ENCODE measurements around the gene DOCK2. TPM values are rescaled to one million over a fixed set of nuclear protein-coding genes. Genes with fewer than 3 reads are reported as not detected.

Gene DOCK2
- total RNA-seq, 2 experiments from 2014 or later, result 318 to 320 TPM

GRCh38 chr5:169980418-169981053 is 343.5 kb downstream of the DOCK2 start, which contains the start of gene INSYN2B:
INSYN2B (minus strand) TSS chr5:169980495; CDS start chr5:169883898, 96,597 bp downstream.
- Mint-ChIP-seq H3K4me3 (no peak within 1 kb of the TSS), H3K27me3 (ENCODE audit: low read depth) (no peaks in the 10 kb centered on the region), H3K36me3 (ENCODE audit: low read depth) (peaks cover 31% of the 10 kb centered on the region), H3K4me1 (ENCODE audit: low read depth) (peaks cover 8% of the 10 kb centered on the region), H3K27ac (no peak within 1 kb of the TSS), H3K9me3 (ENCODE audit: insufficient read depth) (no peaks in the 10 kb centered on the region)
- no peak for DNase-seq
- no peak for ATAC-seq
- ChIA-PET POLR2A (no interaction called here), CTCF (no interaction called here)

DNA sequence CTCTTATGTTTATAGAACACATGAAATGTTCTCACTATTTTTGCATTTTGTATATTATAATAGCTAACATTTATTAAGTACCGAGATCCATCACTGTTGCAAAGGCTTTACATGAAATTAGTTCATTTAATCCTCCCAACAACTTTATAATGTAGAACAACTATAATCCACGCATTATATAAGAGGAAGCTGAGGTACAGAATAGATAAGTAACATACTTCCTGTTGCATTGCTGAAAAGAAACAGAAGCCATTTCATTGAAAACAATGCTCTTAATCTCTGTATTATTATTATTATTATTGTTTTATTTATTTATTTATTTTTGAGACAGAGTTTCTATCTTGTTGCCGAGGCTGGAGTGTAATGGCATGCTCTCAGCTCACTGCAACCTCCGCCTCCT is 351.1 kb downstream of the DOCK2 start:
- H3K4me1 Mint-ChIP-seq (ENCODE audit: low read depth), result peaks cover under 1% of the 10 kb centered on the region
- no peak for ATAC-seq
- no peak overlapping the region for H3K27ac Mint-ChIP-seq
- H3K36me3 Mint-ChIP-seq (ENCODE audit: low read depth), result peaks cover 63% of the 10 kb centered on the region
- no peak overlapping the region for H3K4me3 Mint-ChIP-seq
- no peaks in the 10 kb centered on the region for H3K9me3 Mint-ChIP-seq (ENCODE audit: insufficient read depth)
- POLR2A ChIA-PET, result no interaction called here
- no peak for DNase-seq
- no peaks in the 10 kb centered on the region for H3K27me3 Mint-ChIP-seq (ENCODE audit: low read depth)
- CTCF ChIA-PET, result no interaction called here

- POLR2A ChIA-PET, result interaction anchor here (0.6 kb wide), 1 partner anchor 434 kb away, joined by 4 read pairs; no protein-coding TSS in a partner anchor
- Mint-ChIP-seq H3K27me3 (ENCODE audit: low read depth) (no peaks in the 10 kb centered on the region), H3K4me3 (no peak overlapping the region), H3K36me3 (ENCODE audit: low read depth) (peaks cover 62% of the 10 kb centered on the region), H3K9me3 (ENCODE audit: insufficient read depth) (no peaks in the 10 kb centered on the region), H3K4me1 (ENCODE audit: low read depth) (no peaks in the 10 kb centered on the region), H3K27ac (no peak overlapping the region)
- DNase-seq (no peak), ATAC-seq (no peak)
- CTCF ChIA-PET, result no interaction called here
Observed at GRCh38 chr5:169988947-169989346, 351.9 kb downstream of the DOCK2 start.

- no peaks in the 10 kb centered on the region for H3K4me1 Mint-ChIP-seq (ENCODE audit: low read depth)
- CTCF ChIA-PET, result no interaction called here
- POLR2A ChIA-PET, result interaction anchor here (0.6 kb wide), 1 partner anchor 434 kb away, joined by 4 read pairs; no protein-coding TSS in a partner anchor
Observed at GRCh38 chr5:169989365-169989764, 352.3 kb downstream of the DOCK2 start.

GRCh38 chr5:169991115-169991869 is 354.2 kb downstream of the DOCK2 start:
- H3K36me3 Mint-ChIP-seq (ENCODE audit: low read depth), result peaks cover 54% of the 10 kb centered on the region
- no peaks in the 10 kb centered on the region for H3K9me3 Mint-ChIP-seq (ENCODE audit: insufficient read depth)
- POLR2A ChIA-PET, result no interaction called here
- CTCF ChIA-PET, result no interaction called here
- no peak overlapping the region for H3K4me3 Mint-ChIP-seq
- ATAC-seq (no peak), DNase-seq (no peak)
- H3K27me3 Mint-ChIP-seq (ENCODE audit: low read depth), result no peaks in the 10 kb centered on the region
- no peaks in the 10 kb centered on the region for H3K4me1 Mint-ChIP-seq (ENCODE audit: low read depth)
- H3K27ac Mint-ChIP-seq, result no peak overlapping the region

More at GRCh38 chr5:169989365-169989764, 352.3 kb downstream of the DOCK2 start:
- H3K4me3 Mint-ChIP-seq, result no peak overlapping the region
- H3K27me3 Mint-ChIP-seq (ENCODE audit: low read depth), result no peaks in the 10 kb centered on the region
- no peak for ATAC-seq
- no peak for DNase-seq
- H3K36me3 Mint-ChIP-seq (ENCODE audit: low read depth), result peaks cover 58% of the 10 kb centered on the region
- H3K9me3 Mint-ChIP-seq (ENCODE audit: insufficient read depth), result no peaks in the 10 kb centered on the region
- H3K27ac Mint-ChIP-seq, result no peak overlapping the region

GRCh38 chr5:169992789-169993484 is 355.9 kb downstream of the DOCK2 start:
- H3K27ac Mint-ChIP-seq, result no peak overlapping the region
- ChIA-PET POLR2A (no interaction called here), CTCF (no interaction called here)
- ATAC-seq (no peak), DNase-seq (no peak)
- no peak overlapping the region for H3K4me3 Mint-ChIP-seq
- no peaks in the 10 kb centered on the region for H3K27me3 Mint-ChIP-seq (ENCODE audit: low read depth)
- no peaks in the 10 kb centered on the region for H3K4me1 Mint-ChIP-seq (ENCODE audit: low read depth)
- no peaks in the 10 kb centered on the region for H3K9me3 Mint-ChIP-seq (ENCODE audit: insufficient read depth)
- H3K36me3 Mint-ChIP-seq (ENCODE audit: low read depth), result peaks cover 48% of the 10 kb centered on the region

DNA sequence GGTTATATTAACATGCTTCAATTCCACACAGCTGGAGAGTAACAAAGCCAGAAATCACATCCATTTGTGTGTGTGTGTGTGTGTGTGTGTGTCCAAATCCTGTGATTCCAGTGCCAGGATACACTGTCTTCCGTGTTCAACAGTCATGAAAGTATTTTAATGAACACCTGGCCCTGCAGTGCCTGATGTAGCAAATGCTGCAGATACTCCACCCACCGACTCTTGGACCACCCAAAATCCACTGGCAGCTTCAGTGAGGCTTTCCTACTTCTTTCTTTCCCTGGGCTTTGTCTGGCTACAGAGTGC is 356.4 kb downstream of the DOCK2 start:
- ChIA-PET POLR2A (interaction anchor here (0.7 kb wide), 1 partner anchor 359 kb away, joined by 3 read pairs; no protein-coding TSS in a partner anchor), CTCF (no interaction called here)
- ATAC-seq (no peak), DNase-seq (no peak)
- H3K36me3 Mint-ChIP-seq (ENCODE audit: low read depth), result peaks cover 50% of the 10 kb centered on the region
- no peaks in the 10 kb centered on the region for H3K27me3 Mint-ChIP-seq (ENCODE audit: low read depth)
- H3K27ac Mint-ChIP-seq, result no peak overlapping the region
- H3K9me3 Mint-ChIP-seq (ENCODE audit: insufficient read depth), result no peaks in the 10 kb centered on the region
- H3K4me1 Mint-ChIP-seq (ENCODE audit: low read depth), result no peaks in the 10 kb centered on the region
- no peak overlapping the region for H3K4me3 Mint-ChIP-seq

DNA sequence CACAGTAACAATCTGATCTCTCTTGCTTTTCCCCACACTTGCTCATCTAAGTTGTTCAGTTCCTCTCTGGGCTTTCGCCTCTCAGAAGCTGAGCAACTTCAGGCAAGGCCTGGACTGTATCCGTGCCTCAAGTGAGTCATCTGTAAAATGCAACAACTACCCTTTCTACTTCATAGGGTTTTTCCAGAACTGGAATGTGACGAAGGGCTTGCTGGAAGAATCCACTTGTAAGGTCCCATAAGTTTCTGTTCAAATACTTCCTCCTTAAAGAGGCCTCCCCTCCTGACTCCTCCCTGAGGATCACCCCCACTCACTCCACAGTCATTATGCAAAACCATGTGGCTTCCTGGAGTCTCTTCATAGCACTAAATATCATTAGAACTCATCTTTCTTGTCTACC is 360.7 kb downstream of the DOCK2 start:
- Mint-ChIP-seq H3K4me3 (no peak overlapping the region), H3K9me3 (ENCODE audit: insufficient read depth) (no peaks in the 10 kb centered on the region), H3K4me1 (ENCODE audit: low read depth) (no peaks in the 10 kb centered on the region), H3K36me3 (ENCODE audit: low read depth) (peaks cover 60% of the 10 kb centered on the region), H3K27ac (no peak overlapping the region), H3K27me3 (ENCODE audit: low read depth) (no peaks in the 10 kb centered on the region)
- ChIA-PET CTCF (no interaction called here), POLR2A (no interaction called here)
- DNase-seq (no peak), ATAC-seq (no peak)

- ChIA-PET POLR2A (no interaction called here), CTCF (no interaction called here)
- H3K4me3 Mint-ChIP-seq, result no peak overlapping the region
- DNase-seq (no peak), ATAC-seq (no peak)
- H3K36me3 Mint-ChIP-seq (ENCODE audit: low read depth), result peaks cover 63% of the 10 kb centered on the region
- no peaks in the 10 kb centered on the region for H3K4me1 Mint-ChIP-seq (ENCODE audit: low read depth)
- H3K27ac Mint-ChIP-seq, result no peak overlapping the region
- no peaks in the 10 kb centered on the region for H3K9me3 Mint-ChIP-seq (ENCODE audit: insufficient read depth)
- H3K27me3 Mint-ChIP-seq (ENCODE audit: low read depth), result no peaks in the 10 kb centered on the region
Observed at GRCh38 chr5:169999621-170000020, 362.5 kb downstream of the DOCK2 start.

DNA sequence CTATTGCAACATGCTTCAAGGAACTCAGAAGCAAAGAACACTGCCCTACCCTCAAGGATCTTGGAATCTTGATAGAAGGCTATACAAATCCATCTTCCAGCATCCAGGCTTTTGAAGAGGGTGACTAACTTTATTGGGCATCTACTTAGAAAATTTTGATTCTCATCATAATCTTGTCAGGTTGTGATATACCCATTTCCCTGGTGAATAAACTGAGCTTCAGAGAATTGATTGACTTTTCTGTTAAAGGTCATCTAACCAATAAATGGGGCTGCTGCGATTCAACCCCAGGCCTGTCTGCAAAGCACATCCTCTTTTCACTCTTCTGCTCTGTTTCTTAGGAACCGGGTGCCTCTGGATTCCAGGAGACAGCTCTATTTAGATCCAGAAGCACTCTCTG is 363.1 kb downstream of the DOCK2 start:
- no peaks in the 10 kb centered on the region for H3K27me3 Mint-ChIP-seq (ENCODE audit: low read depth)
- H3K4me1 Mint-ChIP-seq (ENCODE audit: low read depth), result no peaks in the 10 kb centered on the region
- DNase-seq (no peak), ATAC-seq (no peak)
- CTCF ChIA-PET, result no interaction called here
- peaks cover 62% of the 10 kb centered on the region for H3K36me3 Mint-ChIP-seq (ENCODE audit: low read depth)
- no peak overlapping the region for H3K4me3 Mint-ChIP-seq
- H3K27ac Mint-ChIP-seq, result no peak overlapping the region
- H3K9me3 Mint-ChIP-seq (ENCODE audit: insufficient read depth), result no peaks in the 10 kb centered on the region
- POLR2A ChIA-PET, result no interaction called here

DNA sequence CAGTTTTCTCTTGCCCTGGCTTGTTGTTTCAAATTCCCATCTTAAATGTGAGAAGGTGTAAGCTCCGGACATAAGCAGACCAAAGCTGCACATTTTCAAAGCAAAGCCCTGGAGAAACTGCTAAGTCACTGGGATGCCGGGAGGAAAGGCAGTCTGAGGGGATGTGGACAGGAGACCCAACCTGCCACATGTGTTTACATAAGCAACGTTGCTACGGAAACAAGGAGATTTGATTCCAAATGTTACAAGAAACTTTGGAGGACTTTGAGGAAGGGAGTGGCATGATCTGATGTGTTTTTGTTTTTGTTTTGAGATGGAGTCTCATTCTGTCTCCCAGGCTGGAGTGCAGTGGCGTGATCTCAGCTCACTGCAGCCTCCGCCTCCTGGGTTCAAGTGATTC is 368.9 kb downstream of the DOCK2 start:
- no peaks in the 10 kb centered on the region for H3K27me3 Mint-ChIP-seq (ENCODE audit: low read depth)

GRCh38 chr5:170008376-170008775 is 371.3 kb downstream of the DOCK2 start:
- DNase-seq (no peak), ATAC-seq (no peak)
- H3K4me3 Mint-ChIP-seq, result no peak overlapping the region
- ChIA-PET CTCF (no interaction called here), POLR2A (no interaction called here)
- peaks cover 47% of the 10 kb centered on the region for H3K36me3 Mint-ChIP-seq (ENCODE audit: low read depth)
- H3K27me3 Mint-ChIP-seq (ENCODE audit: low read depth), result no peaks in the 10 kb centered on the region
- H3K4me1 Mint-ChIP-seq (ENCODE audit: low read depth), result no peaks in the 10 kb centered on the region
- H3K9me3 Mint-ChIP-seq (ENCODE audit: insufficient read depth), result no peaks in the 10 kb centered on the region
- H3K27ac Mint-ChIP-seq, result no peak overlapping the region

More for the DNA sequence above, 368.9 kb downstream of the DOCK2 start:
- DNase-seq (no peak), ATAC-seq (no peak)
- Mint-ChIP-seq H3K4me1 (ENCODE audit: low read depth) (no peaks in the 10 kb centered on the region), H3K4me3 (no peak overlapping the region), H3K36me3 (ENCODE audit: low read depth) (peaks cover 50% of the 10 kb centered on the region), H3K27ac (no peak overlapping the region), H3K9me3 (ENCODE audit: insufficient read depth) (no peaks in the 10 kb centered on the region)
- CTCF ChIA-PET, result no interaction called here
- POLR2A ChIA-PET, result no interaction called here
